Measurements from ENCODE around the gene BMX. TPM values are rescaled to one million over a fixed set of nuclear protein-coding genes. Genes with fewer than 3 reads are reported as not detected.

Gene BMX
- total and polyA plus RNA-seq, 9 of the 15 experiments (the other 6 are each of a cell fraction or from before 2014, with no cell fraction given), result 0.45 to 4.2 (median 1.8) TPM

- TF ChIP-seq THRB (CRISPR knock-in tag; conservative IDR thresholded peaks at IDR 0.05) (no peak), MAFG (tag; conservative IDR thresholded peaks at IDR 0.05) (peak; percentile 95), RNF219 (CRISPR knock-in tag; IDR thresholded peaks at IDR 0.05) (no peak), MXD1 (CRISPR knock-in tag; IDR thresholded peaks at IDR 0.05; ENCODE audit: borderline replicate concordance, poor library complexity, severe bottlenecking) (no peak), RNF2 (IDR thresholded peaks at IDR 0.05) (no peak), XRCC5 (IDR thresholded peaks at IDR 0.05; ENCODE audit: low read depth, low read length) (peak; percentile 20; the same call in 1 of the 2 replicates), POLR2AphosphoS2 (IDR thresholded peaks at IDR 0.05; ENCODE audit: low read length) (no peak), ZNF140 (CRISPR knock-in tag; IDR thresholded peaks at IDR 0.05) (no peak), BCLAF1 (IDR thresholded peaks at IDR 0.05; ENCODE audit: borderline replicate concordance in 1 of 2, control insufficient read depth in 1 of 2, low read depth in 2 of 2, low read length in 1 of 2) (no peak), SMAD2 (IDR thresholded peaks at IDR 0.05; ENCODE audit: low read depth, low read length) (no peak), COPS2 (conservative IDR thresholded peaks at IDR 0.05) (no peak), SUPT5H (IDR thresholded peaks at IDR 0.05) (peak; percentile 55; the same call in 1 of the 2 replicates)
Observed at GRCh38 chrX:15493118-15493962, 7.3 kb upstream of the BMX start, which contains the start of gene PIR (continued).
